ENCODE results near the gene ITGAE.

ITGAE gene

DNA sequence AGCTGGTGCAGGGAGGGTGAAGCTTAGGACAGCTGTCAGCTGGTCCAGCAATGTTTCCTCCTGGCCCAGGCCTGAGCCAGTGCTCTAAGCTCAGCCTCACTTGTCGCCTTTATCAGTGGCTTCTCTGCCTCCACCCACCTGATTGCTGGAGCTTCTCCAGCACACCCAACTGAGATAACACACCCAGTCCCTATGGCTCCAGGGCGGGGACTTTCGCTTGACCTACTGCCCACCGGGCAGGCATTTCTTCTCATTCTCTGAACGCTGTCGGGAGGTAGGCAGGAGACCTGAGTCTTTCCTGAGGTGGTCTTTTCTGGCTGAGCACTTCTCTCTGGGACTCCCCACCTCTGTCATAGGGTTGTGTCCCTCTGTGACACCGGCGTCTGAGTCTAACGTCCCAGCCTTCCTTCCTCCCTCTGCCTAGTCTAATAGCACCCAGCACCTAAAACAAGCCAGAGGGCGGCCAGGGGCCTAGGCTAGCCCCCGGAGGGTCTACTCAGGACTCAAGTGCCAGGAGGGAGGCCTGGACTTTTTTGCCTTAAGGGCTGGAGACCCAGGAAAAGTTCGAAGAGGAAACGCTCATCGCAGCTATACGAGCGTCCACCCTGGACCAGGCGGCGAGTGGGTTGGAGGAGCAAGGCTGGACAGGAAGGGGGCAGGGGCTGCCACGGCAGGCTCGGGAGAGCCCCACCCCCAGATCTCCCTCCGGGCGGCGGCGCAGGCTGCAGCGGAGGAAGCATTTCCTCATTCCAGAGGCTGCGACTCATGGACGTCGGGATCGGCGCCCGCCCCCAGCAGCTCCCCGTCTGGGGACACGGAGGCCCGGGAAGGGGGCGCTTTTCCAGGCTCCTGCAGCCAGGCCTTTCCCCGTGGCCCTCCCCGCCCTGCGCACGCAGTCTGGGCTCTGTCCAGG is 133.4 kb downstream of the ITGAE start:
- DNase-seq (ENCODE audit: low read depth) = no peak

DNA sequence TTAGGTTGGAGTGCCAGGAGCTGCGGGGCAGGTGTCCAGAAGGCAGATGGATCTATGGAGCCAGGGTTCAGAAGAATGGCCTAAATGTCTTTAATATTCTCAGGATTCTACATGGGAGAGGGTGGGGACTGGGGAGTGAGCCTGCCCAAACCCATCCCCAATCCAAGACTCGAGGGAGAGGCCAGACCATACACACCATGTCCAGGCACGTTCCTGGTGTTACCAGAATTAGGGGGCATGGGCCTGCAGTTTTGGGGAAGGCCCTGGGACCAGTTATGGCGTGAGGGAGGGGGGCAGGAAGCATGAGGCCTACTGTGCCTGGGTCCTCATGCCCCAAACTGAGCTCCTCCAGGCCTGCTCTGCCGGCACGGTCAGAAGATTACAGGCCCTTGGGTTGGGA is 134.5 kb downstream of the ITGAE start:
- no peak for DNase-seq (ENCODE audit: low read depth)

DNA sequence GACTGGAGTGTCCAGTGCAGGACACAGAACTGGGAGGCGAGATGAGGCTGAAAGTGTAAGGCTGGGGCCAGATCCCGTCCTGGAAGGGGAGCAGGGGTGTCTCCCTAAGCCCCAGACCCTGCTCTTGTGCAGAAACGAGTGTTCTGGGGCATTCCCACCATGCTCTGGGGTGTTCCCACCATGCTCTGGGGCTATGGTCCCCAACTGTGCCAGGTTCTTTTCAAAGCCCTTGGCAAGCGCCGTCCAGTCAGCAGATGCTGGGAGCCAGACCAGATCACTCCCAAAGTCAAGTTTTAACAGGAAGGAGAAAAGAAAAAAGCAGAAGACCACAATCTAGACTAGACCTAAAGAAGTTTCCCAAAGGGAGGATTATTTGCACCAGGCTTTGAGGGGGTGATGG is 135.2 kb downstream of the ITGAE start:
- DNase-seq (ENCODE audit: low read depth) = no peak

Measured in activated T-helper 1 cell treated with Interleukin-2 at 50 U/mL for 16 hours (primary cell).